ENCODE results near the gene MEN1. TPM values are rescaled to one million over a fixed set of nuclear protein-coding genes. Genes with fewer than 3 reads are reported as not detected.

The MEN1 gene
- total and polyA plus RNA-seq, 2 of the 13 experiments (the other 11 are each of a cell fraction or from before 2014, with no cell fraction given): 20.5 to 27.3 TPM

- TF ChIP-seq HNRNPL (IDR thresholded peaks at IDR 0.05; ENCODE audit: low read depth, low read length) (peak; percentile 99), HDAC6 (IDR thresholded peaks at IDR 0.05; ENCODE audit: low read depth, low read length) (no peak), SIN3A (IDR thresholded peaks at IDR 0.05; ENCODE audit: borderline replicate concordance, low read depth, low read length) (0 out of 2 replicates have a peak, but pooled peaks have one; percentile 18), KAT8 (CRISPR knock-in tag; IDR thresholded peaks at IDR 0.05) (0 out of 2 replicates have a peak, but pooled peaks have one; percentile 23), NFKBIZ (CRISPR knock-in tag; IDR thresholded peaks at IDR 0.05) (0 out of 2 replicates have a peak, but pooled peaks have one; percentile 40), SAP130 (CRISPR knock-in tag; IDR thresholded peaks at IDR 0.05; ENCODE audit: low read depth) (peak; percentile 85), TFDP1 (CRISPR knock-in tag; IDR thresholded peaks at IDR 0.05; ENCODE audit: borderline replicate concordance) (peak; percentile 12; the same call in 1 of the 2 replicates), JUN (CRISPR knock-in tag; IDR thresholded peaks at IDR 0.05) (peak; percentile 98), ZBTB4 (CRISPR knock-in tag; IDR thresholded peaks at IDR 0.05; ENCODE audit: borderline replicate concordance) (peak; percentile 56; the same call in 1 of the 2 replicates), ZBTB21 (CRISPR knock-in tag; IDR thresholded peaks at IDR 0.05) (no peak), PRDM4 (CRISPR knock-in tag; IDR thresholded peaks at IDR 0.05; ENCODE audit: borderline replicate concordance) (no peak), ZFAT (CRISPR knock-in tag; conservative IDR thresholded peaks at IDR 0.05) (no peak), CBX5 (CRISPR knock-in tag; IDR thresholded peaks at IDR 0.05; ENCODE audit: borderline replicate concordance) (peak; percentile 43; the same call in 1 of the 2 replicates), KDM5B (CRISPR knock-in tag; IDR thresholded peaks at IDR 0.05; ENCODE audit: borderline replicate concordance) (no peak), FOSL1 (CRISPR knock-in tag; IDR thresholded peaks at IDR 0.05; ENCODE audit: borderline replicate concordance) (peak; percentile 96), MLLT10 (CRISPR knock-in tag; IDR thresholded peaks at IDR 0.05) (no peak), POLR2AphosphoS5 (IDR thresholded peaks at IDR 0.05; ENCODE audit: low read depth, low read length) (no peak)
- TF ChIP-seq, protein P1, sequence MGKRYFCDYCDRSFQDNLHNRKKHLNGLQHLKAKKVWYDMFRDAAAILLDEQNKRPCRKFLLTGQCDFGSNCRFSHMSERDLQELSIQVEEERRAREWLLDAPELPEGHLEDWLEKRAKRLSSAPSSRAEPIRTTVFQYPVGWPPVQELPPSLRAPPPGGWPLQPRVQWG (CRISPR knock-in tag; IDR thresholded peaks at IDR 0.05; ENCODE audit: borderline replicate concordance, low read depth): no peak
These were observed 44.5 kb upstream of the MEN1 start (continued) for GRCh38 chr11:64854534-64855502.

Measured in HepG2 (cell line).